HCT116 (cell line): ENCODE data around the gene PTPRC. TPM values are rescaled to one million over a fixed set of nuclear protein-coding genes. Genes with fewer than 3 reads are reported as not detected.

ENCODE experiments used
- ATAC-seq: fragments of 200-7000 bp; cut with Tn5 transposase; 2 replicates; pipeline ENCODE4 v1.9.1; 2020; ENCODE audit warnings: mild to moderate bottlenecking, moderate library complexity
- BruUV-seq: library from RNA; stranded (reverse); fragments of 400-500 nt; replicated peaks from 2 replicates; lab custom pipeline; 2021; lab: Mats Ljungman, UMichigan
- CTCF ChIA-PET: fragments of 300-600 bp; sonication (Branson Sonifier 250); formaldehyde crosslinking; loops from one replicate; lab custom pipeline; 2021; ENCODE audit warnings: antibody characterized with exemption; lab: Charles Lee
- POLR2A ChIA-PET: fragments of 300-600, 350-600 bp; sonication (Branson Sonifier 250); formaldehyde crosslinking; loops from one replicate; lab custom pipeline; 2021; ENCODE audit warnings: antibody characterized with exemption; lab: Charles Lee
- RAD21 ChIA-PET, 2 experiments: fragments of 300-600 bp; sonication (Branson Sonifier 250); formaldehyde crosslinking; loops; one replicate each; lab custom pipeline; 2023; ENCODE audit warnings: low total read pairs in 2 of 2; ENCODE audit not compliant: uncharacterized antibody in 2 of 2, unreplicated experiment in 2 of 2, low non-redundant PET in 1 of 2; lab: Charles Lee
- DNase-seq: peaks from one replicate; pipeline ENCODE4 v3.0.0-alpha.2; 2010; ENCODE audit warnings: low read depth, low spot score
- H2AFZ ChIP-seq: fragments of 200-600 bp; shearing (Covaris generic), sonication (generic); 2 replicates; pipeline ENCODE4 v1.6.1; 2017; ENCODE audit warnings: low read depth, mixed run types, mixed read lengths, antibody characterized with exemption, low read length; ENCODE audit not compliant: poor library complexity, severe bottlenecking
- H3K27ac ChIP-seq: 2 replicates; pipeline ENCODE4 v1.5.1; 2012; ENCODE audit warnings: low read depth, low read length
- H3K27me3 ChIP-seq: fragments of 200-600 bp; sonication (generic); 2 replicates; pipeline ENCODE4 v1.6.1; 2016; ENCODE audit warnings: mixed run types, low read length, mixed read lengths; ENCODE audit not compliant: insufficient read depth
- H3K36me3 ChIP-seq, 2 experiments: fragments of 200-500 bp in 1 of 2; fragments of 200-600 bp in 1 of 2; sonication (Bioruptor generic) in 1 of 2; sonication (generic) in 1 of 2; 2 replicates each; pipeline versions ENCODE4 v1.5.1 to v1.6.1; 2014 to 2016; ENCODE audit warnings: low read length in 2 of 2, inconsistent platforms in 1 of 2, mixed read lengths in 1 of 2, mixed run types in 1 of 2; ENCODE audit not compliant: insufficient read depth in 2 of 2, control insufficient read depth in 1 of 2
- H3K4me1 ChIP-seq, 2 experiments: fragments of 200-600 bp in 1 of 2; sonication (generic) in 1 of 2; 2 replicates each; pipeline versions ENCODE4 v1.5.1 to v1.6.1; 2012 to 2017; ENCODE audit warnings: low read length in 2 of 2, inconsistent platforms in 1 of 2, mild to moderate bottlenecking in 1 of 2, mixed read lengths in 1 of 2, mixed run types in 1 of 2, moderate library complexity in 1 of 2; ENCODE audit not compliant: insufficient read depth in 2 of 2, control insufficient read depth in 1 of 2
- H3K4me2 ChIP-seq: fragments of 200-600 bp; sonication (generic); 2 replicates; pipeline ENCODE4 v1.6.1; 2017; ENCODE audit warnings: mixed run types, low read length, mixed read lengths
- H3K4me3 ChIP-seq, 2 experiments: fragments of 200-600 bp in 1 of 2; sonication (generic) in 1 of 2; replicated peaks in 1 of 2; 2 replicates each; pipeline ENCODE4 v1.5.1; 2011 to 2016; ENCODE audit warnings: low read length in 2 of 2, control low read depth in 1 of 2, low read depth in 1 of 2, mild to moderate bottlenecking in 1 of 2, mixed read lengths in 1 of 2, mixed run types in 1 of 2
- H3K79me2 ChIP-seq: fragments of 200-600 bp; sonication (generic); 2 replicates; pipeline ENCODE4 v1.6.1; 2017; ENCODE audit warnings: mild to moderate bottlenecking, mixed run types, low read length, moderate library complexity, mixed read lengths; ENCODE audit not compliant: insufficient read depth
- H3K9ac ChIP-seq: fragments of 200-600 bp; sonication (generic); 2 replicates; pipeline ENCODE4 v1.6.1; 2016; ENCODE audit warnings: low read length, mixed read lengths
- H3K9me2 ChIP-seq: fragments of 200-600 bp; sonication (generic), shearing (Covaris generic); 2 replicates; pipeline ENCODE4 v1.6.1; 2017; ENCODE audit warnings: mixed run types, mild to moderate bottlenecking, moderate library complexity; ENCODE audit not compliant: insufficient read depth
- H3K9me3 ChIP-seq, 2 experiments: fragments of 200-500 bp in 1 of 2; fragments of 200-600 bp in 1 of 2; sonication (Bioruptor generic) in 1 of 2; sonication (generic) in 1 of 2; 2 replicates each; pipeline ENCODE4 v1.6.1; 2014 to 2017; ENCODE audit warnings: low read length in 2 of 2, mixed read lengths in 2 of 2, inconsistent platforms in 1 of 2, low read depth in 1 of 2, mild to moderate bottlenecking in 1 of 2, mixed run types in 1 of 2, moderate library complexity in 1 of 2; ENCODE audit not compliant: control insufficient read depth in 1 of 2, insufficient read depth in 1 of 2
- H4K20me1 ChIP-seq: fragments of 200-600 bp; sonication (generic), shearing (Covaris generic); 2 replicates; pipeline ENCODE4 v1.6.1; 2017; ENCODE audit warnings: mixed run types, mild to moderate bottlenecking, moderate library complexity; ENCODE audit not compliant: insufficient read depth
- ATF3 ChIP-seq: IDR thresholded peaks from 2 replicates; pipeline ENCODE4 v1.6.1; 2012
- CBX3 ChIP-seq: IDR thresholded peaks from 2 replicates; pipeline ENCODE4 v1.6.1; 2012; ENCODE audit warnings: low read depth
- CTCF ChIP-seq, 3 experiments: fragments of 200-600 bp in 1 of 3; sonication (generic) in 1 of 3; IDR thresholded peaks in 2 of 3; conservative IDR thresholded peaks in 1 of 3; 2 replicates each; pipeline ENCODE4 v1.5.1; 2012 to 2017; ENCODE audit warnings: low read depth in 2 of 3, low read length in 2 of 3, antibody characterized with exemption in 1 of 3, borderline replicate concordance in 1 of 3, control low read depth in 1 of 3, mild to moderate bottlenecking in 1 of 3, mixed read lengths in 1 of 3, mixed run types in 1 of 3, moderate library complexity in 1 of 3; ENCODE audit not compliant: insufficient read depth in 1 of 3
- EGR1 ChIP-seq: IDR thresholded peaks from 2 replicates; pipeline ENCODE4 v1.6.1; 2012; ENCODE audit warnings: low read depth
- ELF1 ChIP-seq: IDR thresholded peaks from 2 replicates; pipeline ENCODE4 v1.6.1; 2012; ENCODE audit warnings: low read depth, borderline replicate concordance
- EZH2 ChIP-seq: fragments of 200-600 bp; sonication (generic); IDR thresholded peaks from 2 replicates; pipeline ENCODE4 v1.6.1; 2017; ENCODE audit warnings: antibody characterized with exemption, mixed run types
- FOSL1 ChIP-seq: IDR thresholded peaks from 2 replicates; pipeline ENCODE4 v1.6.1; 2012; ENCODE audit warnings: low read depth
- JUND ChIP-seq: IDR thresholded peaks from 2 replicates; pipeline ENCODE4 v1.6.1; 2012
- MAX ChIP-seq: IDR thresholded peaks from 2 replicates; pipeline ENCODE4 v1.6.1; 2012
- POLR2A ChIP-seq: IDR thresholded peaks from 2 replicates; pipeline ENCODE4 v1.7.0; 2011; ENCODE audit warnings: borderline replicate concordance; ENCODE audit not compliant: insufficient read depth, insufficient read length; ENCODE audit errors: extremely low read depth
- RAD21 ChIP-seq: IDR thresholded peaks from 2 replicates; pipeline ENCODE4 v1.6.1; 2012; ENCODE audit warnings: low read depth, mild to moderate bottlenecking
- REST ChIP-seq: IDR thresholded peaks from 2 replicates; pipeline ENCODE4 v1.6.1; 2012; ENCODE audit warnings: low read depth
- SIN3A ChIP-seq: IDR thresholded peaks from 2 replicates; pipeline ENCODE4 v1.6.1; 2012; ENCODE audit warnings: low read depth
- SP1 ChIP-seq: IDR thresholded peaks from 2 replicates; pipeline ENCODE4 v1.6.1; 2012; ENCODE audit warnings: low read depth
- SRF ChIP-seq: IDR thresholded peaks from 2 replicates; pipeline ENCODE4 v1.6.1; 2012; ENCODE audit warnings: low read depth
- TCF7L2 ChIP-seq: IDR thresholded peaks from 2 replicates; pipeline ENCODE4 v1.7.0; 2011; ENCODE audit warnings: borderline replicate concordance, inconsistent platforms; ENCODE audit not compliant: insufficient read depth, insufficient read length; ENCODE audit errors: extremely low read depth
- ZBTB33 ChIP-seq: IDR thresholded peaks from 2 replicates; pipeline ENCODE4 v1.6.1; 2011; ENCODE audit warnings: mild to moderate bottlenecking, low read length, moderate library complexity; ENCODE audit not compliant: insufficient replicate concordance; ENCODE audit errors: extremely low read depth
- ZNF274 ChIP-seq: fragments of 200-500 bp; sonication (Bioruptor generic); IDR thresholded peaks from 2 replicates; pipeline ENCODE4 v1.6.1; 2014; ENCODE audit warnings: mild to moderate bottlenecking, low read depth, low read length, inconsistent platforms
- intact Hi-C: fragments of 100-400 bp; cut with micrococcal nuclease; formaldehyde crosslinking; loops from 2 replicates; pipeline ENCODE4 v1.10.0; 2022
- total RNA-seq: library from RNA; stranded (reverse); gene quantifications from one replicate; pipeline ENCODE4 v1.2.1, GENCODE V29; 2021; ENCODE audit not compliant: unreplicated experiment

Gene PTPRC
- total RNA-seq, 1 experiment from 2014 or later = 1.2 TPM

GRCh38 chr1:198714271-198714670 is 75.4 kb downstream of the PTPRC start:
- Histone ChIP-seq H3K27ac (no peak overlapping the region), H3K4me3 (no peak overlapping the region), H3K9ac (no peak overlapping the region), H3K4me2 (no peak overlapping the region), H3K9me3 (no peaks in the 10 kb centered on the region), H3K9me2 (no peaks in the 10 kb centered on the region), H3K79me2 (no peaks in the 10 kb centered on the region), H4K20me1 (no peaks in the 10 kb centered on the region), H2AFZ (no peak overlapping the region), H3K36me3 (no peaks in the 10 kb centered on the region), H3K4me1 (no peaks in the 10 kb centered on the region), H3K27me3 (no peaks in the 10 kb centered on the region)
- DNase-seq (no peak), ATAC-seq (no peak)
- RAD21 ChIA-PET = no interaction called here
- intact Hi-C loops = no loop called here
- no TSS peak for BruUV-seq
- POLR2A ChIA-PET = no interaction called here
- TF ChIP-seq ZBTB33 (no peak), MAX (no peak), EZH2 (no peak), CBX3 (no peak), SRF (no peak), ATF3 (no peak), SP1 (no peak), RAD21 (no peak), SIN3A (no peak), REST (no peak), ZNF274 (no peak), EGR1 (no peak), TCF7L2 (no peak), POLR2A (no peak), ELF1 (no peak), CTCF (IDR thresholded peaks at IDR 0.05 in 2 of 3, conservative IDR thresholded peaks at IDR 0.05 in 1 of 3; ENCODE audit: borderline replicate concordance in 1 of 3, insufficient read depth in 1 of 3, low read depth in 2 of 3, low read length in 2 of 3) (no peak), FOSL1 (no peak), JUND (no peak)
- CTCF ChIA-PET = no interaction called here
